Measurements from ENCODE around the gene RP9.

DNA sequence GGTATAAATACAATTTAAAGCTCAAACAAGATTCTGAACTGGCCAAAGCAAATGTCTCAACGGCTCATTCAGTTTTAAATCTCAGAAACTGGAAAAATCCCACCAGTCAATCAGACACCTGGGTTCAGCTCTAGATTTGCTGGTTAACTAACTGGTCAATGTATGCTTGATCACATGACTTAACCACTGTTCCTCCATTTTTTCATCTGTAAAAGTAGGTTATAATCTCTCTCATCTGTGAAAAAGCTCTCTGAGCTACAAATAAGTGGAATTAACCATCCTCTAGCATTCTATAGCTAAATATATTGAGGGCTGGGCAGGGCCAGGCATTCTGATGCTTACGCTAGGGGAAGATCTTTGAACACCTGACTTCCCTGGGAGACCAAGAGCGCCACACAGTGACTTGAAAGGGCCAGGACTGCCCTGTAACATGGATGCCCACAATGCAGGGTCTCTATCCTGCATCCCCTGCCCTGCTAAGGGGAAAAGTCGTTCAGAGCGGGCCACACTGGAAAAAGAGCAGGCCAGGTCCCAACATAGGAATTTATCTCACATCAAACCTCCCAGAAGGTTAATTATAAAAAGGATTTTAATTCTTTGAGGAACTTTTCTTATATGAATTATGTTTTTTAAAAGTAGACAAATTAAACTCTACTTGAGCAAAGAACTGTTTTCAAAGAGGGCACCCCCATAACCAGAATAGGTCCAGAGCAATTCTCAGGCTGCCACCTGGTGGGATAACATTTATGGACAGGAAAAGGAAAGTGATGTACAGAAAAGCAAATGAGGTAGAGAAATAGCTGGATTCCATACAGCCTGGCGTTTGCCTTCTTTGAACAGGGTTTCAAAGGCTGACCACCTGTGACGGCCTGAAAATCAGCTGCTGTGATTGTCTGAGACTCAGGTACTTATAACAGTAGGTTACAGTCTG is 1.8 kb downstream of the RP9 start:
- TF ChIP-seq, protein P1, sequence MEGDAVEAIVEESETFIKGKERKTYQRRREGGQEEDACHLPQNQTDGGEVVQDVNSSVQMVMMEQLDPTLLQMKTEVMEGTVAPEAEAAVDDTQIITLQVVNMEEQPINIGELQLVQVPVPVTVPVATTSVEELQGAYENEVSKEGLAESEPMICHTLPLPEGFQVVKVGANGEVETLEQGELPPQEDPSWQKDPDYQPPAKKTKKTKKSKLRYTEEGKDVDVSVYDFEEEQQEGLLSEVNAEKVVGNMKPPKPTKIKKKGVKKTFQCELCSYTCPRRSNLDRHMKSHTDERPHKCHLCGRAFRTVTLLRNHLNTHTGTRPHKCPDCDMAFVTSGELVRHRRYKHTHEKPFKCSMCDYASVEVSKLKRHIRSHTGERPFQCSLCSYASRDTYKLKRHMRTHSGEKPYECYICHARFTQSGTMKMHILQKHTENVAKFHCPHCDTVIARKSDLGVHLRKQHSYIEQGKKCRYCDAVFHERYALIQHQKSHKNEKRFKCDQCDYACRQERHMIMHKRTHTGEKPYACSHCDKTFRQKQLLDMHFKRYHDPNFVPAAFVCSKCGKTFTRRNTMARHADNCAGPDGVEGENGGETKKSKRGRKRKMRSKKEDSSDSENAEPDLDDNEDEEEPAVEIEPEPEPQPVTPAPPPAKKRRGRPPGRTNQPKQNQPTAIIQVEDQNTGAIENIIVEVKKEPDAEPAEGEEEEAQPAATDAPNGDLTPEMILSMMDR (IDR thresholded peaks at IDR 0.05): peak; percentile 64
- TF ChIP-seq EZH2phosphoT487 (IDR thresholded peaks at IDR 0.05): no peak
- TF ChIP-seq EZH2 (IDR thresholded peaks at IDR 0.05): no peak
